Smooth muscle cell of the brain vasculature (primary cell): ENCODE results near the gene PRM1.

Experiments
- DNase-seq: peaks from one replicate; pipeline ENCODE4 v3.0.0-alpha.2; 2012; ENCODE audit warnings: low read depth, low spot score

PRM1 gene

GRCh38 chr16:11273721-11274324, 7.3 kb downstream of the PRM1 start:
- DNase-seq: no peak

- DNase-seq: no peak
These were observed 8.0 kb downstream of the PRM1 start, which contains the start of gene PRM3 for GRCh38 chr16:11272921-11273720. Gene PRM3, minus strand, starts transcription at chr16:11273629. Its CDS starts 34 bp downstream, at chr16:11273595.

GRCh38 chr16:11272484-11272883, 8.6 kb downstream of the PRM1 start:
- DNase-seq: no peak

- DNase-seq: no peak
These were observed 9.5 kb downstream of the PRM1 start for GRCh38 chr16:11271610-11272009.

GRCh38 chr16:11270602-11271162, 10.4 kb downstream of the PRM1 start:
- no peak for DNase-seq

GRCh38 chr16:11268921-11269375, 12.2 kb downstream of the PRM1 start, which contains the start of gene TNP2:
Gene TNP2, minus strand, starts transcription at chr16:11269325. Its CDS starts 63 bp downstream, at chr16:11269262.
- no peak for DNase-seq

- no peak for DNase-seq
These were observed 16.0 kb downstream of the PRM1 start for GRCh38 chr16:11265124-11265523.

GRCh38 chr16:11264155-11264832, 16.8 kb downstream of the PRM1 start:
- DNase-seq: no peak

- DNase-seq: no peak
These were observed 17.4 kb downstream of the PRM1 start for GRCh38 chr16:11263737-11264136.

GRCh38 chr16:11262915-11263314, 18.2 kb downstream of the PRM1 start:
- DNase-seq: no peak

- DNase-seq: no peak
These were observed 20.5 kb downstream of the PRM1 start for GRCh38 chr16:11260596-11260966.

- DNase-seq: no peak
These were observed 21.2 kb downstream of the PRM1 start for GRCh38 chr16:11259655-11260595.

GRCh38 chr16:11258553-11259492, 22.3 kb downstream of the PRM1 start:
- DNase-seq: no peak

- DNase-seq: peak; percentile 57
These were observed 23.8 kb downstream of the PRM1 start for GRCh38 chr16:11257131-11257938.

GRCh38 chr16:11256661-11257130, 24.4 kb downstream of the PRM1 start:
- no peak for DNase-seq

GRCh38 chr16:11255737-11256660, 25.1 kb downstream of the PRM1 start, which contains the start of gene SOCS1:
Gene SOCS1, minus strand, starts transcription at chr16:11256204. Its CDS starts 726 bp downstream, at chr16:11255478.
- peak; percentile 45 for DNase-seq

- DNase-seq: no peak
These were observed 26.0 kb downstream of the PRM1 start for GRCh38 chr16:11254913-11255736.
